SW480 (cell line): Measurements from ENCODE around the gene CAPN9.
"Not testable (repeated sequence)": the region's sequence is repeated elsewhere in the genome, so short reads cannot be mapped to it uniquely, and the experiment has no call there.

Experiments
- DNase-seq: peaks from one replicate; pipeline ENCODE4 v3.0.0-alpha.2; 2016; ENCODE audit warnings: low spot score

Gene CAPN9

GRCh38 chr1:230823931-230824381 is 76.8 kb downstream of the CAPN9 start:
- no peak for DNase-seq

- no peak for DNase-seq
These were observed 77.3 kb downstream of the CAPN9 start for GRCh38 chr1:230824551-230824918.

- peak; percentile 56 for DNase-seq
These were observed 77.9 kb downstream of the CAPN9 start for GRCh38 chr1:230824919-230825721.

- no peak for DNase-seq
These were observed 78.6 kb downstream of the CAPN9 start for GRCh38 chr1:230825761-230826160.

GRCh38 chr1:230826166-230826875 is 79.1 kb downstream of the CAPN9 start:
- no peak for DNase-seq

- peak; percentile 78 for DNase-seq
These were observed 80.0 kb downstream of the CAPN9 start for GRCh38 chr1:230827081-230827681.

- DNase-seq: no peak
These were observed 80.6 kb downstream of the CAPN9 start for GRCh38 chr1:230827801-230828200.

GRCh38 chr1:230828421-230828820 is 81.2 kb downstream of the CAPN9 start:
- DNase-seq: no peak

- no peak for DNase-seq
These were observed 84.6 kb downstream of the CAPN9 start for GRCh38 chr1:230831771-230832170.

- DNase-seq: no peak
These were observed 85.3 kb downstream of the CAPN9 start for GRCh38 chr1:230832476-230832875.

GRCh38 chr1:230833511-230833910 is 86.3 kb downstream of the CAPN9 start:
- DNase-seq: no peak

GRCh38 chr1:230834292-230834691 is 87.1 kb downstream of the CAPN9 start:
- DNase-seq: no peak

- no peak for DNase-seq
These were observed 89.2 kb downstream of the CAPN9 start for GRCh38 chr1:230836347-230836746.

- no peak for DNase-seq
These were observed 89.6 kb downstream of the CAPN9 start for GRCh38 chr1:230836793-230837192.

- no peak for DNase-seq
These were observed 92.0 kb downstream of the CAPN9 start for GRCh38 chr1:230839173-230839572.

GRCh38 chr1:230842801-230843200 is 95.6 kb downstream of the CAPN9 start:
- no peak for DNase-seq

GRCh38 chr1:230843503-230844309 is 96.5 kb downstream of the CAPN9 start:
- no peak for DNase-seq

GRCh38 chr1:230844561-230844960 is 97.4 kb downstream of the CAPN9 start:
- no peak for DNase-seq

GRCh38 chr1:230845184-230845583 is 98.0 kb downstream of the CAPN9 start:
- not testable (repeated sequence) for DNase-seq

GRCh38 chr1:230848235-230848634 is 101.0 kb downstream of the CAPN9 start:
- DNase-seq: no peak

- DNase-seq: no peak
These were observed 102.5 kb downstream of the CAPN9 start for GRCh38 chr1:230849451-230850224.
